SK-N-SH (cell line): ENCODE results near the gene ATP13A3. TPM values are rescaled to one million over a fixed set of nuclear protein-coding genes. Genes with fewer than 3 reads are reported as not detected.

ENCODE experiments used
- CTCF ChIA-PET: fragments of 300-600, 350-600 bp; formaldehyde crosslinking; extraction: SDS; loops from one replicate; lab custom pipeline; 2021; lab: Yijun Ruan, JAX
- POLR2A ChIA-PET: fragments of 350-600 bp; sonication (Branson Sonifier 250); formaldehyde crosslinking; extraction: SDS; loops from one replicate; lab custom pipeline; 2020; ENCODE audit warnings: antibody characterized with exemption, inconsistent platforms; lab: Yijun Ruan, JAX
- DNase-seq: peaks from one replicate; pipeline ENCODE4 v3.0.0; 2012
- H2AFZ ChIP-seq: fragments of 200-600 bp; sonication (generic); 2 replicates; pipeline ENCODE4 v1.8.1; 2016; ENCODE audit warnings: antibody characterized with exemption, mild to moderate bottlenecking, low read depth
- H3F3A ChIP-seq: fragments of 200-600 bp; sonication (generic); replicated peaks from 2 replicates; pipeline ENCODE3; 2016; ENCODE audit warnings: antibody characterized with exemption, mild to moderate bottlenecking; ENCODE audit not compliant: insufficient read depth
- H3K27ac ChIP-seq, 2 experiments: fragments of 200-500 bp in 1 of 2; fragments of 200-600 bp in 1 of 2; sonication (Bioruptor generic) in 1 of 2; sonication (generic), shearing (Covaris generic) in 1 of 2; 2 replicates each; pipeline versions ENCODE4 v1.5.1 to v1.6.1; 2014 to 2016; ENCODE audit warnings: low read depth in 2 of 2, inconsistent platforms in 1 of 2, low read length in 1 of 2, mild to moderate bottlenecking in 1 of 2, mixed read lengths in 1 of 2
- H3K27me3 ChIP-seq: fragments of 200-600 bp; sonication (generic), shearing (Covaris generic); 2 replicates; pipeline ENCODE4 v1.6.1; 2016; ENCODE audit warnings: mixed run types; ENCODE audit not compliant: insufficient read depth
- H3K36me3 ChIP-seq, 2 experiments: fragments of 200-500 bp in 1 of 2; fragments of 200-600 bp in 1 of 2; sonication (Bioruptor generic) in 1 of 2; sonication (generic) in 1 of 2; replicated peaks in 1 of 2; 2 replicates each; pipeline versions ENCODE3 to v1.5.1; 2014 to 2016; ENCODE audit warnings: low read length in 1 of 2, mild to moderate bottlenecking in 1 of 2; ENCODE audit not compliant: insufficient read depth in 2 of 2, control insufficient read depth in 1 of 2
- H3K4me1 ChIP-seq, 2 experiments: fragments of 200-500 bp in 1 of 2; fragments of 200-600 bp in 1 of 2; sonication (Bioruptor generic) in 1 of 2; sonication (generic), shearing (Covaris generic) in 1 of 2; 2 replicates each; pipeline versions ENCODE4 v1.5.1 to v1.6.1; 2014 to 2016; ENCODE audit warnings: low read depth in 1 of 2, low read length in 1 of 2, mixed run types in 1 of 2; ENCODE audit not compliant: insufficient read depth in 2 of 2, control insufficient read depth in 1 of 2
- H3K4me2 ChIP-seq: fragments of 200-600 bp; sonication (generic), shearing (Covaris generic); 2 replicates; pipeline ENCODE4 v1.6.1; 2017; ENCODE audit warnings: mixed run types
- H3K4me3 ChIP-seq, 2 experiments: fragments of 200-500 bp in 1 of 2; fragments of 200-600 bp in 1 of 2; sonication (Bioruptor generic) in 1 of 2; sonication (generic), shearing (Covaris generic) in 1 of 2; 2 replicates each; pipeline versions ENCODE4 v1.5.1 to v1.8.1; 2014 to 2016; ENCODE audit warnings: low read depth in 2 of 2, inconsistent platforms in 1 of 2, low read length in 1 of 2, mild to moderate bottlenecking in 1 of 2, mixed read lengths in 1 of 2, moderate library complexity in 1 of 2
- H3K79me2 ChIP-seq: fragments of 200-600 bp; sonication (generic); 2 replicates; pipeline ENCODE4 v1.8.1; 2017; ENCODE audit warnings: mild to moderate bottlenecking; ENCODE audit not compliant: insufficient read depth
- H3K9ac ChIP-seq: fragments of 200-600 bp; sonication (generic); 2 replicates; pipeline ENCODE4 v1.6.1; 2017; ENCODE audit warnings: mixed run types
- H3K9me2 ChIP-seq: fragments of 200-600 bp; sonication (generic); 2 replicates; pipeline ENCODE4 v1.6.1; 2017; ENCODE audit warnings: mixed run types
- H3K9me3 ChIP-seq: fragments of 200-600 bp; sonication (generic); 2 replicates; pipeline ENCODE4 v1.6.1; 2017; ENCODE audit warnings: mixed run types, mild to moderate bottlenecking, moderate library complexity
- H4K20me1 ChIP-seq: fragments of 200-600 bp; sonication (generic); 2 replicates; pipeline ENCODE4 v1.6.1; 2017; ENCODE audit warnings: mild to moderate bottlenecking, mixed run types; ENCODE audit not compliant: insufficient read depth
- CHD2 ChIP-seq: fragments of 150-350 bp; IDR thresholded peaks from 2 replicates; pipeline ENCODE4 v1.6.1; 2018; ENCODE audit warnings: low read length; ENCODE audit not compliant: partially characterized antibody
- EZH2phosphoT487 ChIP-seq: fragments of 200-600 bp; sonication (generic); IDR thresholded peaks from 2 replicates; pipeline ENCODE4 v1.6.1; 2017; ENCODE audit warnings: low read depth, mixed run types, mild to moderate bottlenecking, antibody characterized with exemption, moderate library complexity, borderline replicate concordance
- FOXJ3 ChIP-seq: sonication (generic); formaldehyde crosslinking; IDR thresholded peaks from 2 replicates; pipeline ENCODE4 v1.5.1; 2020; ENCODE audit warnings: mild to moderate bottlenecking, missing genetic modification reagents
- FOXM1 ChIP-seq: IDR thresholded peaks from 2 replicates; pipeline ENCODE4 v1.4.0; 2012; ENCODE audit warnings: low read depth, mild to moderate bottlenecking
- GABPA ChIP-seq: IDR thresholded peaks from 2 replicates; pipeline ENCODE4 v1.4.0; 2012; ENCODE audit warnings: low read depth, mild to moderate bottlenecking
- GATA2 ChIP-seq: sonication (generic); formaldehyde crosslinking; IDR thresholded peaks from 2 replicates; pipeline ENCODE4 v1.5.0; 2020; ENCODE audit warnings: mild to moderate bottlenecking, missing genetic modification reagents
- MXI1 ChIP-seq: IDR thresholded peaks from 2 replicates; pipeline ENCODE4 v1.6.1; 2012; ENCODE audit warnings: mild to moderate bottlenecking, low read depth, low read length, improper control_type of control experiment
- RFX5 ChIP-seq: IDR thresholded peaks from 2 replicates; pipeline ENCODE4 v1.6.1; 2012; ENCODE audit warnings: mild to moderate bottlenecking, improper control_type of control experiment, low read length
- RXRA ChIP-seq: IDR thresholded peaks from 2 replicates; pipeline ENCODE4 v1.4.0; 2012; ENCODE audit warnings: low read depth, mild to moderate bottlenecking, borderline replicate concordance
- SIN3A ChIP-seq: IDR thresholded peaks from 2 replicates; pipeline ENCODE4 v1.6.1; 2012; ENCODE audit warnings: low read depth, mild to moderate bottlenecking, low read length, moderate library complexity, borderline replicate concordance
- SMC3 ChIP-seq: IDR thresholded peaks from 2 replicates; pipeline ENCODE4 v1.6.1; 2012; ENCODE audit warnings: low read depth, low read length, improper control_type of control experiment
- TAF1 ChIP-seq: IDR thresholded peaks from 2 replicates; pipeline ENCODE4 v1.6.1; 2012; ENCODE audit warnings: low read depth, mild to moderate bottlenecking, low read length, moderate library complexity, borderline replicate concordance
- TCF12 ChIP-seq: IDR thresholded peaks from 2 replicates; pipeline ENCODE4 v1.4.0; 2012
- YY1 ChIP-seq: IDR thresholded peaks from 2 replicates; pipeline ENCODE4 v1.4.0; 2012; ENCODE audit warnings: low read depth, mild to moderate bottlenecking
- WGBS: methylation state at CpG from one replicate; pipeline ENCODE4 v1.1.6; 2017; ENCODE audit warnings: low lambda C conversion rate; 5-methylcytosine and 5-hydroxymethylcytosine counted together
- polyA plus RNA-seq, 3 experiments: library from polyadenylated mRNA; depleted of rRNA; stranded (reverse); fragments of >200 nt; gene quantifications; 2 replicates each; pipeline ENCODE4 v1.2.3, GENCODE V29; 2012
- TF ChIP-seq, protein P1 (sequence below): IDR thresholded peaks from 2 replicates; pipeline ENCODE4 v1.4.0; 2012; ENCODE audit warnings: low read depth, borderline replicate concordance
- TF ChIP-seq, protein P2 (sequence below): IDR thresholded peaks from 2 replicates; pipeline ENCODE4 v1.4.0; 2012; ENCODE audit warnings: low read depth
- TF ChIP-seq, protein P3 (sequence below): IDR thresholded peaks from 2 replicates; pipeline ENCODE4 v1.4.0; 2012; ENCODE audit warnings: low read depth, borderline replicate concordance
- TF ChIP-seq, protein P4 (sequence below): fragments of 150-350 bp; IDR thresholded peaks from 2 replicates; pipeline ENCODE4 v1.6.1; 2016; ENCODE audit warnings: mild to moderate bottlenecking, low read depth, low read length
- TF ChIP-seq, protein P5 (sequence below): fragments of 150-350 bp; IDR thresholded peaks from 2 replicates; pipeline ENCODE4 v1.6.1; 2017; ENCODE audit warnings: antibody characterized with exemption, low read length, low read depth, borderline replicate concordance

Gene ATP13A3
- polyA plus RNA-seq, 1 of the 3 experiments (the other 2 are of a cell fraction), result 48.2 TPM

DNA sequence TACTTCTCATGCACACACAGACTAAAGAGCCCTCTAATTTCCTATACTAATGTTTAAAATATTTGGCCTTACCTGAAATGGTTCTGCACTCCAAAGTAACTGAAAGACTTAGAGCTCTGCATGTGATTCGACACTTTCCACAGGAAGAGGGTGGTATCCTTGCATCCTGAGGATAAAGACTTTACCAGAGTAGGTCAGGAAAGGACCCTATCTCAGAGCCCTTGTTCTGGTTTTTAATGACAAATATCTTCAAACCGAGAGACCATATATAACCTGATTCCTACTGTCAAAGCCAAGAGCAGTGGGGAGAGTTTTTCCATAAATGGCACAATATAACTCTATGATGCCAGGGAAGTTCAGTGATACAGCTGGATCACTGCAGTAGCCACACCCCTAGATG is 87.6 kb downstream of the ATP13A3 start, which contains the start of gene GP5 (continued):
- TF ChIP-seq, protein P1, sequence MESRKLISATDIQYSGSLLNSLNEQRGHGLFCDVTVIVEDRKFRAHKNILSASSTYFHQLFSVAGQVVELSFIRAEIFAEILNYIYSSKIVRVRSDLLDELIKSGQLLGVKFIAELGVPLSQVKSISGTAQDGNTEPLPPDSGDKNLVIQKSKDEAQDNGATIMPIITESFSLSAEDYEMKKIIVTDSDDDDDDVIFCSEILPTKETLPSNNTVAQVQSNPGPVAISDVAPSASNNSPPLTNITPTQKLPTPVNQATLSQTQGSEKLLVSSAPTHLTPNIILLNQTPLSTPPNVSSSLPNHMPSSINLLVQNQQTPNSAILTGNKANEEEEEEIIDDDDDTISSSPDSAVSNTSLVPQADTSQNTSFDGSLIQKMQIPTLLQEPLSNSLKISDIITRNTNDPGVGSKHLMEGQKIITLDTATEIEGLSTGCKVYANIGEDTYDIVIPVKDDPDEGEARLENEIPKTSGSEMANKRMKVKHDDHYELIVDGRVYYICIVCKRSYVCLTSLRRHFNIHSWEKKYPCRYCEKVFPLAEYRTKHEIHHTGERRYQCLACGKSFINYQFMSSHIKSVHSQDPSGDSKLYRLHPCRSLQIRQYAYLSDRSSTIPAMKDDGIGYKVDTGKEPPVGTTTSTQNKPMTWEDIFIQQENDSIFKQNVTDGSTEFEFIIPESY, result no peak

DNA sequence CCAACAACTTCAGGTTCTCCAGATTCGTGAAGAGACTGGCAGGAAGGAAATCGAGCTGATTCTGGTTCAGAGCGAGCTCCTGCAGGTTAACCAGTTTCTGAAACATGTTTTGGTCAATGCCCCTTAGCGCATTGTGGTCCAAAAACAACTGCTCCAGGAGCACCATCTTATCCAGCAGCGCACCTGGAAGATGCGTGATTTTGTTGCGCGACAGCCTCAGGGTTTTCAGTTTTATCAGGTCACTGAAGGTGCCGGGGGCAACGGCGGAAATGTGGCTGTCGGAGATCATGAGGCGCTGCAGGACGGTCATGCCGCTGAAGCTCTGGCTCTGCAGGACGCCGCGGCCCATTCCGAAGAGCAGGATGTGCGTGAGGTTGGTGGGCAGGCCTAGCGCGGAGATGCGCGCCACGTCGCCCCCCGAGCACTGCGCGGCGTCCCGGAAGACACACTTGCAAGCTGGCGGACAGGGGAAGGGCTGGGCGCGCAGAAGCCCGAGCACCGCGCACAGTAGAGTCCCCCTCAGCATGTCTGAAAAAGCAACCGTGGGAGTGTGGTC is 89.0 kb downstream of the ATP13A3 start:
- no peak overlapping the region for H2AFZ ChIP-seq
- no peak overlapping the region for H3K27ac ChIP-seq
- no peaks in the 10 kb centered on the region for H3K9me3 ChIP-seq
- peaks cover 15% of the 10 kb centered on the region for H3F3A ChIP-seq
- H3K4me2 ChIP-seq, result no peak overlapping the region
- WGBS, result 95% methylated on average over 18 of the region's 38 CpGs
- POLR2A ChIA-PET, result no interaction called here
- no peaks in the 10 kb centered on the region; a peak in 1 of 4 replicates for H3K4me1 ChIP-seq
- H3K9me2 ChIP-seq, result no peaks in the 10 kb centered on the region
- DNase-seq, result no peak
- peaks cover 4 to 8% of the 10 kb centered on the region in 2 experiments for H3K36me3 ChIP-seq
- no peaks in the 10 kb centered on the region for H4K20me1 ChIP-seq
- no peak overlapping the region for H3K4me3 ChIP-seq
- H3K9ac ChIP-seq, result no peak overlapping the region
- H3K27me3 ChIP-seq, result no peaks in the 10 kb centered on the region
- H3K79me2 ChIP-seq, result no peaks in the 10 kb centered on the region
- TF ChIP-seq CHD2, result no peak
- TF ChIP-seq FOXM1, result no peak
- TF ChIP-seq MXI1, result no peak
- TF ChIP-seq, protein P1, result no peak
- TF ChIP-seq, protein P2, sequence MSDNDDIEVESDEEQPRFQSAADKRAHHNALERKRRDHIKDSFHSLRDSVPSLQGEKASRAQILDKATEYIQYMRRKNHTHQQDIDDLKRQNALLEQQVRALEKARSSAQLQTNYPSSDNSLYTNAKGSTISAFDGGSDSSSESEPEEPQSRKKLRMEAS, result no peak
- TF ChIP-seq RXRA, result no peak
- no peak for TF ChIP-seq RFX5
- no peak for TF ChIP-seq TCF12
- TF ChIP-seq TAF1, result no peak
- TF ChIP-seq EZH2phosphoT487, result no peak
- no peak for TF ChIP-seq FOXJ3 (CRISPR knock-in tag)
- TF ChIP-seq, protein P3, sequence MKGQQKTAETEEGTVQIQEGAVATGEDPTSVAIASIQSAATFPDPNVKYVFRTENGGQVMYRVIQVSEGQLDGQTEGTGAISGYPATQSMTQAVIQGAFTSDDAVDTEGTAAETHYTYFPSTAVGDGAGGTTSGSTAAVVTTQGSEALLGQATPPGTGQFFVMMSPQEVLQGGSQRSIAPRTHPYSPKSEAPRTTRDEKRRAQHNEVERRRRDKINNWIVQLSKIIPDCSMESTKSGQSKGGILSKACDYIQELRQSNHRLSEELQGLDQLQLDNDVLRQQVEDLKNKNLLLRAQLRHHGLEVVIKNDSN, result no peak
- no peak for TF ChIP-seq GABPA
- TF ChIP-seq, protein P4, sequence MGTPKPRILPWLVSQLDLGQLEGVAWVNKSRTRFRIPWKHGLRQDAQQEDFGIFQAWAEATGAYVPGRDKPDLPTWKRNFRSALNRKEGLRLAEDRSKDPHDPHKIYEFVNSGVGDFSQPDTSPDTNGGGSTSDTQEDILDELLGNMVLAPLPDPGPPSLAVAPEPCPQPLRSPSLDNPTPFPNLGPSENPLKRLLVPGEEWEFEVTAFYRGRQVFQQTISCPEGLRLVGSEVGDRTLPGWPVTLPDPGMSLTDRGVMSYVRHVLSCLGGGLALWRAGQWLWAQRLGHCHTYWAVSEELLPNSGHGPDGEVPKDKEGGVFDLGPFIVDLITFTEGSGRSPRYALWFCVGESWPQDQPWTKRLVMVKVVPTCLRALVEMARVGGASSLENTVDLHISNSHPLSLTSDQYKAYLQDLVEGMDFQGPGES, result no peak
- TF ChIP-seq, protein P5, sequence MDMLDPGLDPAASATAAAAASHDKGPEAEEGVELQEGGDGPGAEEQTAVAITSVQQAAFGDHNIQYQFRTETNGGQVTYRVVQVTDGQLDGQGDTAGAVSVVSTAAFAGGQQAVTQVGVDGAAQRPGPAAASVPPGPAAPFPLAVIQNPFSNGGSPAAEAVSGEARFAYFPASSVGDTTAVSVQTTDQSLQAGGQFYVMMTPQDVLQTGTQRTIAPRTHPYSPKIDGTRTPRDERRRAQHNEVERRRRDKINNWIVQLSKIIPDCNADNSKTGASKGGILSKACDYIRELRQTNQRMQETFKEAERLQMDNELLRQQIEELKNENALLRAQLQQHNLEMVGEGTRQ, result no peak
- TF ChIP-seq YY1, result no peak
- TF ChIP-seq SIN3A, result no peak
- TF ChIP-seq SMC3, result no peak
- no peak for TF ChIP-seq GATA2
- TF ChIP-seq, all 33 proteins: peak for 0
- CTCF ChIA-PET, result interaction anchor here (0.9 to 6.7 kb wide), 5 partner anchors 54 to 82 kb away, joined by 3 to 71 read pairs (median 5); no protein-coding TSS in a partner anchor
